Caco-2 (cell line): ENCODE data around the gene FZD10. TPM values are rescaled to one million over a fixed set of nuclear protein-coding genes. Genes with fewer than 3 reads are reported as not detected.

Experiments
- BruUV-seq: library from RNA; stranded (reverse); fragments of 400-500 nt; replicated peaks from 2 replicates; lab custom pipeline; 2021; lab: Mats Ljungman, UMichigan
- CTCF ChIA-PET: fragments of 300-600 bp; sonication (Branson Sonifier 250); formaldehyde crosslinking; loops from one replicate; lab custom pipeline; 2022; ENCODE audit warnings: antibody characterized with exemption; lab: Charles Lee
- POLR2A ChIA-PET: fragments of 300-600 bp; sonication (Branson Sonifier 250); formaldehyde crosslinking; loops from one replicate; lab custom pipeline; 2022; ENCODE audit warnings: antibody characterized with exemption; lab: Charles Lee
- DNase-seq, 2 experiments: peaks; one replicate each; pipeline versions ENCODE4 v3.0.0 to v3.0.0-alpha.2; 2020 to 2022
- H3K27me3 ChIP-seq: replicated peaks from 2 replicates; pipeline ENCODE4 v1.6.0; 2011; ENCODE audit warnings: low read length; ENCODE audit not compliant: control insufficient read depth, insufficient read depth
- H3K36me3 ChIP-seq: 2 replicates; pipeline ENCODE4 v1.5.1; 2011; ENCODE audit warnings: low read length; ENCODE audit not compliant: control insufficient read depth, insufficient read depth
- H3K4me1 ChIP-seq: fragments of 250-450 bp; sonication (Bioruptor Pico); 2 replicates; pipeline ENCODE4 v1.5.1; 2020; ENCODE audit warnings: mild to moderate bottlenecking
- H3K4me3 ChIP-seq: 2 replicates; pipeline ENCODE4 v1.5.1; 2011; ENCODE audit warnings: low read depth, mild to moderate bottlenecking, control low read depth, low read length
- H3K9me3 ChIP-seq: fragments of 250-450 bp; sonication (Bioruptor Pico); 2 replicates; pipeline ENCODE4 v1.5.1; 2020; ENCODE audit warnings: mild to moderate bottlenecking, moderate library complexity
- H3K27ac Mint-ChIP-seq: one replicate; pipeline ENCODE4 v1.8.0; 2022; ENCODE audit warnings: mixed read lengths; ENCODE audit not compliant: unreplicated experiment
- H3K27me3 Mint-ChIP-seq: one replicate; pipeline ENCODE4 v1.8.0; 2022; ENCODE audit warnings: mixed read lengths; ENCODE audit not compliant: insufficient read depth, unreplicated experiment
- H3K36me3 Mint-ChIP-seq: one replicate; pipeline ENCODE4 v1.8.0; 2022; ENCODE audit warnings: mild to moderate bottlenecking, mixed read lengths; ENCODE audit not compliant: insufficient read depth, unreplicated experiment
- H3K4me1 Mint-ChIP-seq: one replicate; pipeline ENCODE4 v1.8.0; 2022; ENCODE audit warnings: low read depth, mixed read lengths; ENCODE audit not compliant: unreplicated experiment
- H3K4me3 Mint-ChIP-seq: one replicate; pipeline ENCODE4 v1.8.0; 2022; ENCODE audit warnings: mild to moderate bottlenecking, moderate library complexity, mixed read lengths; ENCODE audit not compliant: unreplicated experiment
- H3K9me3 Mint-ChIP-seq: one replicate; pipeline ENCODE4 v1.8.0; 2022; ENCODE audit warnings: mixed read lengths; ENCODE audit not compliant: unreplicated experiment
- intact Hi-C: fragments of 100-400 bp; cut with micrococcal nuclease; formaldehyde crosslinking; loops from one replicate; pipeline ENCODE4 v1.10.0; 2022; ENCODE audit not compliant: unreplicated experiment
- total RNA-seq: library from RNA; stranded (reverse); gene quantifications from 2 replicates; pipeline ENCODE4 v1.2.3, GENCODE V29; 2022
- TF ChIP-seq, protein P1 (sequence below), 2 experiments: fragments of 200-600 bp in 1 of 2; IDR thresholded peaks; 1 replicate in 1 of 2; 2 replicates in 1 of 2; pipeline versions ENCODE4 v1.5.1 to v1.8.0; 2011 to 2022; ENCODE audit warnings: antibody characterized with exemption in 1 of 2, control low read depth in 1 of 2, inconsistent platforms in 1 of 2, low read depth in 1 of 2, low read length in 1 of 2, mild to moderate bottlenecking in 1 of 2, moderate library complexity in 1 of 2; ENCODE audit not compliant: insufficient read depth in 1 of 2, severe bottlenecking in 1 of 2, unreplicated experiment in 1 of 2

Gene FZD10
- total RNA-seq, 1 experiment from 2014 or later = 0.09 TPM

DNA sequence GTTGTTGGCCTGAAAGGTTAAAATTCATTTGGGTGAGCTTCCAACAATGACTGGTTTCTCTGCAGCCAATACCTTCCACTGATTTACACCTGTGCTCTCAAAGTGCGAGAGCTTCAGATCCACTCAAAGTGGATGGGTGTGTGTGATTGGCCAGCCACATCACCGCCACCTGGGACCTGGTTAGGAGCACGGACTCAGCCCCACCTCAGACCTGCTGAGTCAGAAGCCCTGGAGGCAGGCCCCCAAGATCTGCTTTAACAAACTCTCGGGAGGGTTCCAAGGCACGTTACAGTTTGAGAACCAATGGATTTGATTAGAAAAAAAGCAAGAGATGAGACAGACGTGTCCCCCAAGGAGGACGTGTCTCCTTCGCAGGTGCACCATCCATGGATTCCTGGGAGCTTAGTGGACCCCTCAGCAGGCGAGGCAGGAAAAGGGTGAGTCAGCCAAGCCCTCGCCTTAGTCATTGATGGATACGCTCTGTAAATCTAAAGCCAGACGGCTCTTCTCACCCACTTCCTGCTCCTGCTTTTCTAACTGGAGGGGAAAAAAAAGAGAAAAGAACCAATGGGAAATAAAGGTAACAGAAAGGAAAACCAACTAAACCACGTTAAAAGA is 24.5 kb downstream of the FZD10 start:
- Mint-ChIP-seq H3K27ac (no peak overlapping the region), H3K27me3 (no peaks in the 10 kb centered on the region), H3K4me3 (no peak overlapping the region), H3K4me1 (no peaks in the 10 kb centered on the region), H3K36me3 (no peaks in the 10 kb centered on the region), H3K9me3 (peaks cover 12% of the 10 kb centered on the region)
- CTCF ChIA-PET = no interaction called here
- BruUV-seq = no TSS peak
- POLR2A ChIA-PET = no interaction called here
- intact Hi-C loops = no loop called here
- TF ChIP-seq, protein P1, sequence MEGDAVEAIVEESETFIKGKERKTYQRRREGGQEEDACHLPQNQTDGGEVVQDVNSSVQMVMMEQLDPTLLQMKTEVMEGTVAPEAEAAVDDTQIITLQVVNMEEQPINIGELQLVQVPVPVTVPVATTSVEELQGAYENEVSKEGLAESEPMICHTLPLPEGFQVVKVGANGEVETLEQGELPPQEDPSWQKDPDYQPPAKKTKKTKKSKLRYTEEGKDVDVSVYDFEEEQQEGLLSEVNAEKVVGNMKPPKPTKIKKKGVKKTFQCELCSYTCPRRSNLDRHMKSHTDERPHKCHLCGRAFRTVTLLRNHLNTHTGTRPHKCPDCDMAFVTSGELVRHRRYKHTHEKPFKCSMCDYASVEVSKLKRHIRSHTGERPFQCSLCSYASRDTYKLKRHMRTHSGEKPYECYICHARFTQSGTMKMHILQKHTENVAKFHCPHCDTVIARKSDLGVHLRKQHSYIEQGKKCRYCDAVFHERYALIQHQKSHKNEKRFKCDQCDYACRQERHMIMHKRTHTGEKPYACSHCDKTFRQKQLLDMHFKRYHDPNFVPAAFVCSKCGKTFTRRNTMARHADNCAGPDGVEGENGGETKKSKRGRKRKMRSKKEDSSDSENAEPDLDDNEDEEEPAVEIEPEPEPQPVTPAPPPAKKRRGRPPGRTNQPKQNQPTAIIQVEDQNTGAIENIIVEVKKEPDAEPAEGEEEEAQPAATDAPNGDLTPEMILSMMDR (IDR thresholded peaks at IDR 0.05; ENCODE audit: insufficient read depth in 1 of 2, low read depth in 1 of 2, low read length in 1 of 2, severe bottlenecking in 1 of 2, unreplicated experiment in 1 of 2) = no peak
- Histone ChIP-seq H3K4me1 (no peaks in the 10 kb centered on the region), H3K27me3 (no peaks in the 10 kb centered on the region), H3K9me3 (no peaks in the 10 kb centered on the region), H3K4me3 (no peak overlapping the region), H3K36me3 (no peaks in the 10 kb centered on the region)
- DNase-seq = no peak

DNA sequence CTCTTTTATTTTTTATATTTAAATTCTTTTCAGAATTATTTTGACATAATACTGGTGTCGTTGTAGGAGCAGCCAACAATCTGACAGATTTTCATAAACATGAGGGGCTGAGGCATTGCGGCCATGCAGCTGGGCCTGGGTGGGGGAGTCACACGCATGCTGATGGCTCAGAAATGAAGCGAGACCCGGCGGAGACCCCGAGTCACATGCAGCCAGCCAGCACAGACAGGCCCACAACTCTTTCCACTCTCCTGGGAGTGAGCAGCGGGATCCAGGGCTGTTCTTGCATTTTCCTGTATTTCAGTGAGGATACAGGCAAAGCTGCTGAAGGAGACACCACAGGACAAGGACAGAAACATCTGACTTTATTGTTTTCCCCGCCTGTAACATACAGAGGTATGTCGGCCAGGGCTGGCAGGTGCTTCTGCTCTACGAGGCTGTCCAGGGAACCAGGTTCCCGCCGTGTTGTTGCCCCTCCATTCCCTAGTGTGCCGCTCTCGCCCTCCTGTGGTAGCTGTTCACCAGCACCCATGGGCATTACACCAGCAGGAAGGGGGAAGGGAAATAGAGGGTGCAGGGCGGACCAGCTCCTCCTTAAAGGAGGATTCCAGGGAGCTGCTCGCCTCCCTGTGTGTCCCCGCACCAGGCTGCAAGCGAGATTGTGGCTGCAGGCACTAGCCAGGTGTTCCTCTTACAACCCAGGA is 30.5 kb downstream of the FZD10 start:
- no peaks in the 10 kb centered on the region for H3K36me3 ChIP-seq
- H3K4me1 ChIP-seq = no peaks in the 10 kb centered on the region
- intact Hi-C loops = no loop called here
- Mint-ChIP-seq H3K27ac (no peak overlapping the region), H3K4me3 (no peak overlapping the region), H3K9me3 (no peaks in the 10 kb centered on the region), H3K4me1 (no peaks in the 10 kb centered on the region), H3K27me3 (no peaks in the 10 kb centered on the region), H3K36me3 (no peaks in the 10 kb centered on the region)
- no peaks in the 10 kb centered on the region for H3K27me3 ChIP-seq
- TF ChIP-seq, protein P1 (IDR thresholded peaks at IDR 0.05; ENCODE audit: insufficient read depth in 1 of 2, low read depth in 1 of 2, low read length in 1 of 2, severe bottlenecking in 1 of 2, unreplicated experiment in 1 of 2) = no peak
- DNase-seq = no peak
- H3K9me3 ChIP-seq = no peaks in the 10 kb centered on the region
- CTCF ChIA-PET = interaction anchor here (0.7 kb wide), 1 partner anchor 304 kb away, joined by 3 read pairs; no protein-coding TSS in a partner anchor
- H3K4me3 ChIP-seq = no peak overlapping the region
- no TSS peak for BruUV-seq
- POLR2A ChIA-PET = interaction anchor here (0.6 kb wide), 1 partner anchor 168 kb away, joined by 3 read pairs; no protein-coding TSS in a partner anchor

DNA sequence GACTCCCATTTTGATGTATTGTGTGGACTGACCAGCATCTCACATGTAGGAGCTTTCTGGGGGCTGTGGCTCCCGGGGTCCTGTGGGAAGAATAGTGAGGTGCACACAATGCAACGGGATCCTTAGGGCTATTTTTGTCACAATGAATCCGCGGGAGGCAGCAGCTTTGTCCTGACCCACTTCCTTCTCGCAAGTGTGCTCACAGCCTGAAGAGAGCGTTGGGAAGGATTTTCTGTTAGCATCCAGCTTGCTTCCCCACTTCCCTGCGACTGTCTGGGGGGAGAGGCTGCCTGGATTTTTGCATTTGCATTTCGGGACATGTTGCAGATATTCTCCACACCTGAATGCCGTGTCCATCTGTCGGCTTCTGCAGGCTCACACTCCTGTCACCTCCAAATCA is 31.9 kb downstream of the FZD10 start:
- no peak overlapping the region for H3K4me3 Mint-ChIP-seq
- no peaks in the 10 kb centered on the region for H3K9me3 ChIP-seq
- no peaks in the 10 kb centered on the region for H3K27me3 Mint-ChIP-seq
- no peak overlapping the region for H3K27ac Mint-ChIP-seq
- POLR2A ChIA-PET = no interaction called here
- H3K4me3 ChIP-seq = no peak overlapping the region
- DNase-seq = no peak
- H3K4me1 Mint-ChIP-seq = no peaks in the 10 kb centered on the region
- TF ChIP-seq, protein P1 (IDR thresholded peaks at IDR 0.05; ENCODE audit: insufficient read depth in 1 of 2, low read depth in 1 of 2, low read length in 1 of 2, severe bottlenecking in 1 of 2, unreplicated experiment in 1 of 2) = no peak
- no TSS peak for BruUV-seq
- H3K9me3 Mint-ChIP-seq = no peaks in the 10 kb centered on the region
- H3K36me3 Mint-ChIP-seq = no peaks in the 10 kb centered on the region
- CTCF ChIA-PET = no interaction called here
- H3K4me1 ChIP-seq = no peaks in the 10 kb centered on the region
- H3K27me3 ChIP-seq = no peaks in the 10 kb centered on the region
- intact Hi-C loops = no loop called here
- no peaks in the 10 kb centered on the region for H3K36me3 ChIP-seq
